NT2/D1 (cell line): ENCODE measurements around the gene HOXB7.

Experiments used
- YY1 ChIP-seq: IDR thresholded peaks from 2 replicates; pipeline ENCODE4 v1.6.1; 2011; ENCODE audit not compliant: insufficient read length, insufficient read depth
- ZNF274 ChIP-seq: IDR thresholded peaks from 2 replicates; pipeline ENCODE4 v1.6.1; 2011; ENCODE audit warnings: mild to moderate bottlenecking, low read depth, low read length

- TF ChIP-seq YY1 = no peak
- TF ChIP-seq ZNF274 = no peak
These were observed 23.3 kb downstream of the HOXB7 start for GRCh38 chr17:48587276-48588073.
